SK-N-SH (cell line): Measurements from ENCODE around the gene SHISA4. TPM values are rescaled to one million over a fixed set of nuclear protein-coding genes. Genes with fewer than 3 reads are reported as not detected.

Experiments used
- CTCF ChIA-PET: fragments of 300-600, 350-600 bp; formaldehyde crosslinking; extraction: SDS; loops from one replicate; lab custom pipeline; 2021; lab: Yijun Ruan, JAX
- POLR2A ChIA-PET: fragments of 350-600 bp; sonication (Branson Sonifier 250); formaldehyde crosslinking; extraction: SDS; loops from one replicate; lab custom pipeline; 2020; ENCODE audit warnings: antibody characterized with exemption, inconsistent platforms; lab: Yijun Ruan, JAX
- DNase-seq: peaks from one replicate; pipeline ENCODE4 v3.0.0; 2012
- H2AFZ ChIP-seq: fragments of 200-600 bp; sonication (generic); 2 replicates; pipeline ENCODE4 v1.8.1; 2016; ENCODE audit warnings: antibody characterized with exemption, mild to moderate bottlenecking, low read depth
- H3F3A ChIP-seq: fragments of 200-600 bp; sonication (generic); replicated peaks from 2 replicates; pipeline ENCODE3; 2016; ENCODE audit warnings: antibody characterized with exemption, mild to moderate bottlenecking; ENCODE audit not compliant: insufficient read depth
- H3K27ac ChIP-seq, 2 experiments: fragments of 200-500 bp in 1 of 2; fragments of 200-600 bp in 1 of 2; sonication (Bioruptor generic) in 1 of 2; sonication (generic), shearing (Covaris generic) in 1 of 2; 2 replicates each; pipeline versions ENCODE4 v1.5.1 to v1.6.1; 2014 to 2016; ENCODE audit warnings: low read depth in 2 of 2, inconsistent platforms in 1 of 2, low read length in 1 of 2, mild to moderate bottlenecking in 1 of 2, mixed read lengths in 1 of 2
- H3K27me3 ChIP-seq: fragments of 200-600 bp; sonication (generic), shearing (Covaris generic); 2 replicates; pipeline ENCODE4 v1.6.1; 2016; ENCODE audit warnings: mixed run types; ENCODE audit not compliant: insufficient read depth
- H3K36me3 ChIP-seq, 2 experiments: fragments of 200-500 bp in 1 of 2; fragments of 200-600 bp in 1 of 2; sonication (Bioruptor generic) in 1 of 2; sonication (generic) in 1 of 2; replicated peaks in 1 of 2; 2 replicates each; pipeline versions ENCODE3 to v1.5.1; 2014 to 2016; ENCODE audit warnings: low read length in 1 of 2, mild to moderate bottlenecking in 1 of 2; ENCODE audit not compliant: insufficient read depth in 2 of 2, control insufficient read depth in 1 of 2
- H3K4me1 ChIP-seq, 2 experiments: fragments of 200-500 bp in 1 of 2; fragments of 200-600 bp in 1 of 2; sonication (Bioruptor generic) in 1 of 2; sonication (generic), shearing (Covaris generic) in 1 of 2; 2 replicates each; pipeline versions ENCODE4 v1.5.1 to v1.6.1; 2014 to 2016; ENCODE audit warnings: low read depth in 1 of 2, low read length in 1 of 2, mixed run types in 1 of 2; ENCODE audit not compliant: insufficient read depth in 2 of 2, control insufficient read depth in 1 of 2
- H3K4me2 ChIP-seq: fragments of 200-600 bp; sonication (generic), shearing (Covaris generic); 2 replicates; pipeline ENCODE4 v1.6.1; 2017; ENCODE audit warnings: mixed run types
- H3K4me3 ChIP-seq, 2 experiments: fragments of 200-500 bp in 1 of 2; fragments of 200-600 bp in 1 of 2; sonication (Bioruptor generic) in 1 of 2; sonication (generic), shearing (Covaris generic) in 1 of 2; 2 replicates each; pipeline versions ENCODE4 v1.5.1 to v1.8.1; 2014 to 2016; ENCODE audit warnings: low read depth in 2 of 2, inconsistent platforms in 1 of 2, low read length in 1 of 2, mild to moderate bottlenecking in 1 of 2, mixed read lengths in 1 of 2, moderate library complexity in 1 of 2
- H3K79me2 ChIP-seq: fragments of 200-600 bp; sonication (generic); 2 replicates; pipeline ENCODE4 v1.8.1; 2017; ENCODE audit warnings: mild to moderate bottlenecking; ENCODE audit not compliant: insufficient read depth
- H3K9ac ChIP-seq: fragments of 200-600 bp; sonication (generic); 2 replicates; pipeline ENCODE4 v1.6.1; 2017; ENCODE audit warnings: mixed run types
- H3K9me2 ChIP-seq: fragments of 200-600 bp; sonication (generic); 2 replicates; pipeline ENCODE4 v1.6.1; 2017; ENCODE audit warnings: mixed run types
- H3K9me3 ChIP-seq: fragments of 200-600 bp; sonication (generic); 2 replicates; pipeline ENCODE4 v1.6.1; 2017; ENCODE audit warnings: mixed run types, mild to moderate bottlenecking, moderate library complexity
- H4K20me1 ChIP-seq: fragments of 200-600 bp; sonication (generic); 2 replicates; pipeline ENCODE4 v1.6.1; 2017; ENCODE audit warnings: mild to moderate bottlenecking, mixed run types; ENCODE audit not compliant: insufficient read depth
- ELF1 ChIP-seq: IDR thresholded peaks from 2 replicates; pipeline ENCODE4 v1.4.0; 2012
- EP300 ChIP-seq, 2 experiments: IDR thresholded peaks; 2 replicates each; pipeline versions ENCODE4 v1.4.0 to v1.6.1; 2012; ENCODE audit warnings: borderline replicate concordance in 1 of 2, low read depth in 1 of 2, low read length in 1 of 2
- FOSL2 ChIP-seq: IDR thresholded peaks from 2 replicates; pipeline ENCODE4 v1.4.0; 2012; ENCODE audit warnings: low read depth, mild to moderate bottlenecking, moderate library complexity, borderline replicate concordance
- FOXM1 ChIP-seq: IDR thresholded peaks from 2 replicates; pipeline ENCODE4 v1.4.0; 2012; ENCODE audit warnings: low read depth, mild to moderate bottlenecking
- GABPA ChIP-seq: IDR thresholded peaks from 2 replicates; pipeline ENCODE4 v1.4.0; 2012; ENCODE audit warnings: low read depth, mild to moderate bottlenecking
- MAX ChIP-seq: IDR thresholded peaks from 2 replicates; pipeline ENCODE4 v1.4.0; 2012; ENCODE audit warnings: low read depth
- NFIC ChIP-seq: IDR thresholded peaks from 2 replicates; pipeline ENCODE4 v1.4.0; 2012; ENCODE audit warnings: borderline replicate concordance
- PBX3 ChIP-seq: IDR thresholded peaks from 2 replicates; pipeline ENCODE4; 2012
- POLR2AphosphoS5 ChIP-seq: IDR thresholded peaks from 2 replicates; pipeline ENCODE4 v1.6.1; 2012; ENCODE audit warnings: low read depth, low read length
- RCOR1 ChIP-seq: fragments of 150-350 bp; IDR thresholded peaks from 2 replicates; pipeline ENCODE4 v1.6.1; 2017; ENCODE audit warnings: antibody characterized with exemption, low read length
- REST ChIP-seq: IDR thresholded peaks from 2 replicates; pipeline ENCODE4 v1.6.1; 2012; ENCODE audit warnings: mild to moderate bottlenecking, low read depth, low read length, moderate library complexity
- RFX5 ChIP-seq: IDR thresholded peaks from 2 replicates; pipeline ENCODE4 v1.6.1; 2012; ENCODE audit warnings: mild to moderate bottlenecking, improper control_type of control experiment, low read length
- RXRA ChIP-seq: IDR thresholded peaks from 2 replicates; pipeline ENCODE4 v1.4.0; 2012; ENCODE audit warnings: low read depth, mild to moderate bottlenecking, borderline replicate concordance
- TAF1 ChIP-seq: IDR thresholded peaks from 2 replicates; pipeline ENCODE4 v1.6.1; 2012; ENCODE audit warnings: low read depth, mild to moderate bottlenecking, low read length, moderate library complexity, borderline replicate concordance
- TCF12 ChIP-seq: IDR thresholded peaks from 2 replicates; pipeline ENCODE4 v1.4.0; 2012
- YY1 ChIP-seq: IDR thresholded peaks from 2 replicates; pipeline ENCODE4 v1.4.0; 2012; ENCODE audit warnings: low read depth, mild to moderate bottlenecking
- WGBS: methylation state at CpG from one replicate; pipeline ENCODE4 v1.1.6; 2017; ENCODE audit warnings: low lambda C conversion rate; 5-methylcytosine and 5-hydroxymethylcytosine counted together
- polyA plus RNA-seq, 3 experiments: library from polyadenylated mRNA; depleted of rRNA; stranded (reverse); fragments of >200 nt; gene quantifications; 2 replicates each; pipeline ENCODE4 v1.2.3, GENCODE V29; 2012
- TF ChIP-seq, protein P1 (sequence below): fragments of 200-600 bp; sonication (generic); IDR thresholded peaks from 2 replicates; pipeline ENCODE4 v1.6.1; 2017; ENCODE audit warnings: antibody characterized with exemption, mild to moderate bottlenecking, moderate library complexity

Gene SHISA4
- polyA plus RNA-seq, 1 of the 3 experiments (the other 2 are of a cell fraction), result 42.1 TPM

DNA sequence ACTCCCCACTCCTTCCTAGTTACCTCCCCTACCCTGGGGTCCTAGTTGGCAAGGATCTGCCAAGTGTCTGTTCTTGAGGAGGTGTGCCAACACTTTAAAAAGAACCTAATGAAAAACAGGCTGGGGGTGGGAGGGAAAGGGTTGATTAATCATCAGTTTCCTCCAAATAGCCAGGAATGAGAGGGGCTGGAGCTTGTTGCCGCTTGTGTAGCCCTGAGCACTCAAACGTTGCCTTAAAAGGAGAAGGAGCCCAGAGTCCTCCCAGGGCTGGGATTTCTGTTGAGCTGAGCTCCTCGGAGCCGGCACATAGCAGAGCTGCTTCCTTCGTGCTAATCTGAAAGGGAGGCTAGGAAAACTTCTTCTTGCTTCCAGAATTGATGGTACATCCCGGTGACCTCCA is 15.9 kb downstream of the SHISA4 start:
- H3K4me3 ChIP-seq, result no peak overlapping the region
- 31% methylated on average over 6 of the region's 6 CpGs for whole genome bisulfite sequencing
- H3K27ac ChIP-seq, result peak overlapping the region; percentile 71 to 88
- no peaks in the 10 kb centered on the region for H3K9me2 ChIP-seq
- peaks cover 7% of the 10 kb centered on the region for H3F3A ChIP-seq
- H3K9ac ChIP-seq, result peak overlapping the region; percentile 25; the same call in 1 of the 2 replicates
- H3K9me3 ChIP-seq, result no peaks in the 10 kb centered on the region
- H3K36me3 ChIP-seq, result no peaks in the 10 kb centered on the region
- no peaks in the 10 kb centered on the region for H4K20me1 ChIP-seq
- no peaks in the 10 kb centered on the region for H3K79me2 ChIP-seq
- POLR2A ChIA-PET, result interaction anchor here (1.2 kb wide), 1 partner anchor 12 kb away, joined by 5 read pairs; no protein-coding TSS in a partner anchor
- peak overlapping the region; percentile 52 for H2AFZ ChIP-seq
- H3K27me3 ChIP-seq, result no peaks in the 10 kb centered on the region
- no peak for DNase-seq
- TF ChIP-seq NFIC (peak; percentile 71), FOSL2 (peak; percentile 26; the same call in 1 of the 2 replicates), PBX3 (peak; percentile 28; the same call in 1 of the 2 replicates), GABPA (no peak), EP300 (IDR thresholded peaks at IDR 0.05; ENCODE audit: borderline replicate concordance in 1 of 2, low read depth in 1 of 2, low read length in 1 of 2) (peak in 1 of 2 experiments; percentile 76; a peak in 1 of 4 replicates), TCF12 (peak; percentile 86), YY1 (no peak), TAF1 (no peak), POLR2AphosphoS5 (peak; percentile 13; the same call in 1 of the 2 replicates)
- peaks cover 5 to 33% of the 10 kb centered on the region in 2 experiments; a peak in 3 of 4 replicates for H3K4me1 ChIP-seq
- CTCF ChIA-PET, result interaction anchor here (1.0 to 7.5 kb wide), 3 partner anchors 8 to 95 kb away, joined by 3 to 87 read pairs (median 6); no protein-coding TSS in a partner anchor
- peak overlapping the region; percentile 26 for H3K4me2 ChIP-seq

DNA sequence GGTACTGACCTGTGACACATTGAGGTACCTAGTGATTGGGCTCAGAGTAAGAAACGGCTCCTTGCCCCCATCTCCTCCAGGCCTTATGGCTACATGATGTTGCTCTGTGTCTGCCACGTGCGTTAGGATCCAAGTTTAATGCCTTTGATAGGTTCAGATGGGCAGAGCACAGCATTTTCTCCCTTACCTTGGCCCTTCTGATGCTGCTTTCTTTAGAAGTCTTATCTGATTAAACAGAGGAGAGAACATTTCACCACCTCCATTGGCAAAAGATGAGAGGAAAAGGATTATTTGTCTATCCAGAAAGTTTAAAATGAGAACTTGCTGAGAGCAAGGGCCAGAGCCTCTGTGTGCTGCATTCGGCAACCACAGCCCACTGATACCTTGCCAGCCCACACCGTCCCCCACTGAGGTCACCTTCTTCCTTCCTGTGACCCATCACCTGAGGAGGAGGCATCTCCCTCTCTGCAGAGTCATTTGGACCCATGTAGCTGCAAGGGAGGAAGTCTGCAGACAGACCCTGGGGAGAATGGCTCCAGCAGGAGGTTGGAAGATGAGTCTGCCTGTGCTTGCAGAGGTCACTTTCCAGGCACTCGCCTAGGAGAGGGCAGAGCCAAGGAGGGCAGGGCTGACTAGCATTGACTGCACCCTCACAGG is 16.7 kb downstream of the SHISA4 start:
- Histone ChIP-seq H3K79me2 (no peaks in the 10 kb centered on the region), H3K4me3 (no peak overlapping the region), H3K9ac (0 out of 2 replicates have a peak overlapping the region, but pooled peaks have one; percentile 25), H2AFZ (no peak overlapping the region), H3K4me1 (peaks cover 5 to 33% of the 10 kb centered on the region in 2 experiments; a peak in 3 of 4 replicates), H3K4me2 (peak overlapping the region; percentile 26), H3K36me3 (no peaks in the 10 kb centered on the region), H3K9me3 (no peaks in the 10 kb centered on the region), H3F3A (peaks cover 7% of the 10 kb centered on the region), H3K9me2 (no peaks in the 10 kb centered on the region), H3K27ac (peak overlapping the region; percentile 71 to 88), H3K27me3 (no peaks in the 10 kb centered on the region), H4K20me1 (no peaks in the 10 kb centered on the region)
- ChIA-PET CTCF (interaction anchor here (0.9 to 7.5 kb wide), 3 partner anchors 9 to 64 kb away, joined by 3 to 87 read pairs (median 4); no protein-coding TSS in a partner anchor), POLR2A (interaction anchor here (1.2 kb wide), 1 partner anchor 11 kb away, joined by 5 read pairs; no protein-coding TSS in a partner anchor)
- 91% methylated on average over 6 of the region's 6 CpGs for WGBS
- no peak for TF ChIP-seq GABPA
- TF ChIP-seq RFX5, result no peak
- TF ChIP-seq RXRA, result no peak
- TF ChIP-seq, protein P1, sequence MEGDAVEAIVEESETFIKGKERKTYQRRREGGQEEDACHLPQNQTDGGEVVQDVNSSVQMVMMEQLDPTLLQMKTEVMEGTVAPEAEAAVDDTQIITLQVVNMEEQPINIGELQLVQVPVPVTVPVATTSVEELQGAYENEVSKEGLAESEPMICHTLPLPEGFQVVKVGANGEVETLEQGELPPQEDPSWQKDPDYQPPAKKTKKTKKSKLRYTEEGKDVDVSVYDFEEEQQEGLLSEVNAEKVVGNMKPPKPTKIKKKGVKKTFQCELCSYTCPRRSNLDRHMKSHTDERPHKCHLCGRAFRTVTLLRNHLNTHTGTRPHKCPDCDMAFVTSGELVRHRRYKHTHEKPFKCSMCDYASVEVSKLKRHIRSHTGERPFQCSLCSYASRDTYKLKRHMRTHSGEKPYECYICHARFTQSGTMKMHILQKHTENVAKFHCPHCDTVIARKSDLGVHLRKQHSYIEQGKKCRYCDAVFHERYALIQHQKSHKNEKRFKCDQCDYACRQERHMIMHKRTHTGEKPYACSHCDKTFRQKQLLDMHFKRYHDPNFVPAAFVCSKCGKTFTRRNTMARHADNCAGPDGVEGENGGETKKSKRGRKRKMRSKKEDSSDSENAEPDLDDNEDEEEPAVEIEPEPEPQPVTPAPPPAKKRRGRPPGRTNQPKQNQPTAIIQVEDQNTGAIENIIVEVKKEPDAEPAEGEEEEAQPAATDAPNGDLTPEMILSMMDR, result no peak
- no peak for TF ChIP-seq YY1
- TF ChIP-seq RCOR1, result no peak
- no peak for TF ChIP-seq FOXM1
- TF ChIP-seq MAX, result no peak
- no peak for TF ChIP-seq REST
- TF ChIP-seq ELF1, result no peak
- no peak for DNase-seq
